ENCODE results near the gene TOP2B.

DNA sequence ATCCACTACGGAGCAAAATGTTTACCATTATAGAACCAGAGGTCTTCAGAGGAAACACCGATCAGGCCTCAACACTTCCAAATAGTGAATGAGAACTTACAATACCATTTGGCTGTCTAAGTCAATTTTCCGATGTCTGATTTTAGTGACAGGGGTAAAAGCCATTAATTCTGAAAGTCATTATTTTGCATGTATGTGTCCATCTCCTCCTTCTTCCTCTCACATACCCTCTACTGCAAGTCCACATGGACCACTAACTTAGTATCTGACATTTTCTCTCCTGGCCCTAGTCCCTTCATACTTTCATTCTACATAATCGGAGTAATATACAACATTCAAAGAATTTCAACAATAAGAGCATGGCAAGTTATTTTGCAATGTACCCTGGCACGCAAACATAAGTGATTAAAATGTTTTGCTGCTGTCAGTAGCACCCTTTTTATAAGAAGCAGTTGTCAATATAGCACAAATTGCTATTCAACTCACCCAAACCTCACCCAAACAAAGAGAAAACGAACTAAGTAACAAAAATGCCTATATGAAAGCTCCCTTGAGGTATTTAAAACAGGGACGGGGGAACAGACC, 1.9 kb downstream of the TOP2B start:
- TF ChIP-seq POLR2A (IDR thresholded peaks at IDR 0.05; ENCODE audit: low read depth) (no peak), CTCF (IDR thresholded peaks at IDR 0.05) (no peak), POLR2AphosphoS5 (IDR thresholded peaks at IDR 0.05) (no peak), EP300 (IDR thresholded peaks at IDR 0.05) (no peak)

Measured in esophagus muscularis mucosa (tissue), 4 donors.